SJSA1 (cell line): ENCODE measurements around the gene KRTAP20-3. TPM values are rescaled to one million over a fixed set of nuclear protein-coding genes. Genes with fewer than 3 reads are reported as not detected.
A peak's percentile ranks its signal among the peaks of the same experiment; 100 is the strongest.

Experiments
- DNase-seq, 2 experiments: peaks; one replicate each; pipeline ENCODE4 v3.0.0-alpha.2; 2015 to 2020; ENCODE audit warnings: low spot score in 2 of 2, low read depth in 1 of 2
- H3K27ac ChIP-seq: fragments of 250-450 bp; sonication (Bioruptor Pico); 2 replicates; pipeline ENCODE4 v1.5.1; 2020; ENCODE audit warnings: mild to moderate bottlenecking, moderate library complexity
- H3K27me3 ChIP-seq: fragments of 250-450 bp; sonication (Bioruptor Pico); replicated peaks from 2 replicates; pipeline ENCODE4 v1.5.1; 2020; ENCODE audit warnings: mild to moderate bottlenecking, moderate library complexity
- H3K36me3 ChIP-seq: fragments of 250-450 bp; sonication (Bioruptor Pico); 2 replicates; pipeline ENCODE4 v1.5.1; 2020; ENCODE audit warnings: mild to moderate bottlenecking
- H3K4me1 ChIP-seq: fragments of 250-450 bp; sonication (Bioruptor Pico); replicated peaks from 2 replicates; pipeline ENCODE4 v1.6.1; 2021; ENCODE audit warnings: mild to moderate bottlenecking
- H3K4me3 ChIP-seq: fragments of 250-450 bp; sonication (Bioruptor Pico); 2 replicates; pipeline ENCODE4 v1.5.1; 2020; ENCODE audit warnings: mild to moderate bottlenecking
- H3K9me3 ChIP-seq: fragments of 250-450 bp; sonication (Bioruptor Pico); replicated peaks from 2 replicates; pipeline ENCODE4 v1.5.1; 2020; ENCODE audit warnings: mild to moderate bottlenecking
- total RNA-seq: library from RNA; depleted of rRNA; stranded (reverse); fragments of >200 nt; shearing (Covaris generic); gene quantifications from 2 replicates; pipeline ENCODE4 v1.2.3, GENCODE V29; 2014; rRNA removed

KRTAP20-3 gene
- total RNA-seq, result not detected in 2 replicates

DNA sequence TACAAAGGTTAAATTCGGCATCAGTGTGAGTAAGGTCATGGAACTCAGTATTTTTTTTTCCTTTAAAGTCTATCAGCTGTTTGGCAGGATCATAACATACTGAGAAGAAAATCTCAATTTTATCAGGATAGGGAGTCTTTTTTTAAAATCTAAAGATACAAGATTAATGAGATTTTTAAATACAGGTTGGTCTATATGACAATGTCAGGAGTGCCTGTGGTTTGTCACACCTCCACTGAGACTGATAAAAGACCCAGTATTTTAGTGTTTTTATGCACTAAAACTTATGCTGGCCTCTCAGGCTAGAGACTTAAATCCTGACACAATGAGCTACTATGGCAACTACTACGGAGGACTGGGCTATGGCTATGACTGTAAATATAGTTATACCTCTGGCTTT lies at the start of gene KRTAP20-3:
TSS of gene KRTAP20-3 (plus strand) at position 301 of the 400 bp plus-strand sequence.
- no peaks in the 10 kb centered on the region for H3K27me3 ChIP-seq
- 0 out of 2 replicates have a peak, but pooled peaks cover under 1% of the 10 kb centered on the region for H3K4me1 ChIP-seq
- no peak within 1 kb of the TSS for H3K27ac ChIP-seq
- no peak within 1 kb of the TSS for H3K4me3 ChIP-seq
- no peaks in the 10 kb centered on the region for H3K9me3 ChIP-seq
- H3K36me3 ChIP-seq, result no peaks in the 10 kb centered on the region
- DNase-seq, result no peak

DNA sequence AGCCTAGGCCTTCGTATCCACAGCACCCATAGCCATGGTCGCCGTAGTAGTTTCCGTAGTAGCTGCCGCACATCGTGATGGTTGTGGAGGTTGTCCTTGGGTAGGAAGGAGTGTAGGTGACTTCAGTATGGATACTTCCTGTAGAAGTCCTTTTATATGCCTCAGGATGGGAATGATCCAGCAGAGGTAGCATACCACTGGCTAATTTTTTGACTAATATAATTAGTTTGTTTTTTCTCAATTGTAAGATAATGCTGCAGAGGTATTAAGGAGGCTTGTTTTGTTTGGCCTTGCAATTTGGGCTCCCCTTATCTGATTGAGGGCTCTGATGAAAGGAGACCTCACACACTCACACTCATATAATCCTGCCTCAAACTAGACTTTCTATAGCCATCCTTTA lies 43.9 kb upstream of the KRTAP20-3 start, which contains the start of gene KRTAP6-2:
TSS of gene KRTAP6-2 (minus strand) at position 101 of the 400 bp plus-strand sequence. CDS start at position 73, 28 bp downstream.
- DNase-seq, result no peak
- Histone ChIP-seq H3K9me3 (no peaks in the 10 kb centered on the region), H3K27ac (no peak within 1 kb of the TSS), H3K27me3 (no peaks in the 10 kb centered on the region), H3K4me1 (no peaks in the 10 kb centered on the region), H3K4me3 (no peak within 1 kb of the TSS), H3K36me3 (no peaks in the 10 kb centered on the region)

DNA sequence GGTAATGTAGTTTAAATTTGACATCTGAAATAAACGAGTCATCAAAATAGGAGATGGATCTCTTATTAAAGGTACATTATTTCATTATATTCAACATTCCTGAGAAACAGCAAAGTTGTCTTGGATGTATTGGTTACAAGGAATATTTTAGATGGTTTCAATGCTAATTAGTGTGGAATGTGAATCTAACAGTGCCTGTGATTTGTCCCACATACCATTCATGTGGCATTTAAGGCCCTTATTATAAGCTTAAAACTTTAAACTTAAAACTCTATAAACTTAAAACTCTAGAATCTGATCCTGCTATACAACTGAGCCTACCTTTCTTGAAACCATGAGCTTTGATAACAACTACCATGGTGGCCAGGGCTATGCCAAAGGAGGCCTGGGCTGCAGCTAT lies 41.9 kb upstream of the KRTAP20-3 start, which contains the start of gene KRTAP22-1:
TSS of gene KRTAP22-1 (plus strand) at position 301 of the 400 bp plus-strand sequence.
- Histone ChIP-seq H3K4me1 (no peaks in the 10 kb centered on the region), H3K4me3 (no peak within 1 kb of the TSS), H3K27ac (no peak within 1 kb of the TSS), H3K27me3 (no peaks in the 10 kb centered on the region), H3K9me3 (no peaks in the 10 kb centered on the region), H3K36me3 (no peaks in the 10 kb centered on the region)
- no peak for DNase-seq

DNA sequence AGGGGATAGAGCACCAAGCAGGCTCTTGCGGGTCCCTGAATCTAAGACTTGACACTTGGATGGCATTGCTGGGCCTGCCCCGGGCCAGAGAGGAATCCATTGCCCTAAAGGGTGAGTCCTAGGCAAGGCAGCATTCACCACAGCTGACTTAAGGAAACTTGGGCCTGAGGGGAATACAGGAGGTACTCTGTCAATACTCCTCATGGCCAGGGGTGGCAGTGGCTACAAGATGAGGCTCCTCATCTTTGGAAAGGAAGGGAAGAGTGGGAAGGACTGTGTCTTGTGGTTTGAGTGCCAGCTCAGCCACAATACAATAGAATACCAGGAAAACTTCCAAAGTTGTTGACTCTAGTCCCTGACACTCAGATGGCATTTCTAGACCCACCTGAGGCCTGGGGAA lies 36.7 kb upstream of the KRTAP20-3 start:
- Histone ChIP-seq H3K4me3 (no peak overlapping the region), H3K4me1 (no peaks in the 10 kb centered on the region), H3K27me3 (no peaks in the 10 kb centered on the region), H3K9me3 (no peaks in the 10 kb centered on the region), H3K36me3 (no peaks in the 10 kb centered on the region), H3K27ac (no peak overlapping the region)
- no peak for DNase-seq

DNA sequence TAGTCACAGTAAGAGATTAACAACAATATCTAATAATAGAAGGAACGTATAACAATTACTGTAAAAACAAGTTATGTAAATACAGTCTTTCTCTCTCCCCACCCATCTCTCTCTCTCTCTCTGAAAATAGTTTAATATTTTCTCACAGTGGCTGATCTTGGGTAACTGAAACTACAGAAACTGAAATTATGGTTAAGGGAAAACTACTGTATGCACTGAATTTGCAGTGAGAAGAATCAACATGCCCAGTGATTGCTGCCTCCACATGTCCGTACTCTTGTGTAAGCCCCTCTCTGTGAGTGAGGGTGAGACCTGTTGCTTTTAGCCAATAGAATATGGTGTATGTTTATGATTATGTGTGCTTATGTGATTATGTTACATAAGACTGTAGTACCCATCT lies 30.5 kb upstream of the KRTAP20-3 start:
- DNase-seq, result no peak
- Histone ChIP-seq H3K4me1 (no peaks in the 10 kb centered on the region), H3K27ac (no peak overlapping the region), H3K4me3 (no peak overlapping the region), H3K9me3 (no peaks in the 10 kb centered on the region), H3K36me3 (no peaks in the 10 kb centered on the region), H3K27me3 (no peaks in the 10 kb centered on the region)

DNA sequence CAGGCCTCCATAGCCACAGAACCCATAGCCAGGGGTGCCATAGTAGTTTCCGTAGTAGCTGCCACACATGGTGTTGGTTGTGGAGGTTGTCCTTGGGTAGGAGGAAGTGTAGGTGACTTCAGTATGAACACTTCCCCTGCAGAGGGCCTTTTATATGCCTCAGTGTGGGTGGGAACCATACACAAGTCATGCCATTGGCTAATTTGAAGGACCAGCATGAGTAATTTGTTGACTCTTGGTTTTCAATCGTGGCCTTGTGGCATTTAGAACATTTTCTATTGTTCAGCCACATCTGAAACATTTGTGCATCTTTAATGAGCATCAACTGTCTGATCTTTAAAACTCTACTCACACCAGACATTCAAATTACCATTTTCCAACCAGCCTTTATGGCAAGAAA lies 28.8 kb upstream of the KRTAP20-3 start, which contains the start of gene KRTAP6-1:
TSS of gene KRTAP6-1 (minus strand) at position 95 of the 400 bp plus-strand sequence. CDS start at position 69, 26 bp downstream.
- no peaks in the 10 kb centered on the region for H3K4me1 ChIP-seq
- no peaks in the 10 kb centered on the region for H3K36me3 ChIP-seq
- H3K9me3 ChIP-seq, result no peaks in the 10 kb centered on the region
- no peak for DNase-seq
- no peaks in the 10 kb centered on the region for H3K27me3 ChIP-seq
- no peak within 1 kb of the TSS for H3K27ac ChIP-seq
- no peak within 1 kb of the TSS for H3K4me3 ChIP-seq

DNA sequence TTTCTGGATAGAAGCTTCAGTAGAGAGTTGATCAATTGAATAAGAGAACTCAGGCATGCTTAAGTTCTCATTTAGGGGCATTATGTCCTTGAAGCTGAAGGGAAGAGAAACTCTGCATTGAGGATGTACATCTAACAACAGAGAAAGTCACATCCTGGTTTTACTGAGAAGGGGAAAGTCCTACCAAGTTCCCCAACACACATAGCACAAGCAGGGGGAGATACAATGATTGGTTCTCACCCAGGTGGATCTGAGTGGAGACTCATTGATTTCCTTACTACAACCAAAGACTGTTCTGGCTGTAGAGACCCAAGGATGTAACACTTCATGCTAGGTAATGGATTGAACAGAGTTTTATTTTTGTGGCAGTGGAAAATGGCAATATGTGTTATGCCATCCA lies 27.5 kb upstream of the KRTAP20-3 start:
- Histone ChIP-seq H3K36me3 (no peaks in the 10 kb centered on the region), H3K4me3 (no peak overlapping the region), H3K9me3 (no peaks in the 10 kb centered on the region), H3K4me1 (peaks cover 4% of the 10 kb centered on the region; the same call in 1 of the 2 replicates), H3K27ac (no peak overlapping the region), H3K27me3 (no peaks in the 10 kb centered on the region)
- DNase-seq, result no peak

DNA sequence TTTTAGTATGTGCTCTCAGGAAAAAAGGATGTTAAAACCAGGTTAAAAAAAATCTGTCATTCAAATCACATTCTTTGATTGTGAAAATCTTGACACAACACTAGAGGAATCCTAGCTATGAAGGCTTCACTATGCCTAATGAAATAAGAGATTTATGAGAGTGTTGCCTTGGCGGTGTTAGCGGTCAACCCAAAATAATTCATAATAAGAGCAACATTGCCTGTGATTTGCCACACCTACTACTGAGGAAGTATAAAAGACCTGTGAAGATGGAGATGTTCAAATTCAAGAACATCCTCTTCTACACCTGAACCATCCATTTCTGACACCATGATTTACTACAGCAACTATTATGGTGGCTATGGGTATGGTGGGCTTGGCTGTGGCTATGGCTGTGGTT lies 26.5 kb upstream of the KRTAP20-3 start, which contains the start of gene KRTAP20-1:
TSS of gene KRTAP20-1 (plus strand) at position 301 of the 400 bp plus-strand sequence. CDS start at position 331, 30 bp downstream.
- Histone ChIP-seq H3K27ac (no peak within 1 kb of the TSS), H3K4me1 (peaks cover 8% of the 10 kb centered on the region; the same call in 1 of the 2 replicates), H3K27me3 (no peaks in the 10 kb centered on the region), H3K9me3 (no peaks in the 10 kb centered on the region), H3K36me3 (no peaks in the 10 kb centered on the region), H3K4me3 (no peak within 1 kb of the TSS)
- no peak for DNase-seq

DNA sequence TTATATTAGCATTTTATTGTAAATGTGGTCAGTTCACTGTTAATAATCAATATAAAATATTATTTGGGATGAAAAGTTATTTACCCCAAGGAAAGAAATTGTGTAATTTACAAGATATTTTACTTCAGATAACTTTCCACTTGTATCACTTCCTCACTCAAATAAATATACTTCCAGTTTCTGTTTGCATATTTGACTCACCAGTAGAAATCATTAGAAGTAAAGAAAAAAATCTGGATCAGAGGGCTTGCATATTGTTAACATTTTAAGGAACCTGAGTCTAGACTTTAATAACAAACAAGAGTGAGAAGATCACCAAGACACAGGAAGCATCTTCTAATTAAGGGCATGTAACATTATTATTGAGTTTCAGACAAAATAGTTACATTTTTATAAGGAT lies 22.6 kb upstream of the KRTAP20-3 start:
- Histone ChIP-seq H3K4me1 (peaks cover 18% of the 10 kb centered on the region), H3K9me3 (no peaks in the 10 kb centered on the region), H3K27me3 (no peaks in the 10 kb centered on the region), H3K4me3 (no peak overlapping the region), H3K27ac (peak overlapping the region; percentile 3; the same call in 1 of the 2 replicates), H3K36me3 (no peaks in the 10 kb centered on the region)
- no peak for DNase-seq

DNA sequence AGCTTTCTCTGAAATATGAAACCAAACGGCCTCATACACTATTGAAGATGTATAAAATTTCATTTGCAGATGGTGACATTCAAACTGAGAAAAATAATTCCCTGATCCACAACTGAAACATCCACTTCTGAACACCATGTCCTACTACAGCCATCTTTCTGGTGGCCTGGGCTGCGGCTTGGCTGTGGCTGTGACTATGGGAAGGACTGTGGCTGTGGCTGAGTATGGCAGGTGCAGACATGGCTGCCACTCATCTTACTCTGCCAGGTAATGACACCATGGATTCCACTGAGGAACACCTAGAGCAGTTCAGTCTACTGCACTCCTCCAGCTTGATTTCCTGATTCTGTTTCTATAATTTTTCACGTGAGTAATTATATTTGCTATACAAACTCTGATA lies 22.1 kb upstream of the KRTAP20-3 start, which contains the start of gene KRTAP20-4:
TSS of gene KRTAP20-4 (plus strand) at position 106 of the 400 bp plus-strand sequence.
- no peaks in the 10 kb centered on the region for H3K36me3 ChIP-seq
- peak within 1 kb of the TSS; percentile 64 for H3K27ac ChIP-seq

DNA sequence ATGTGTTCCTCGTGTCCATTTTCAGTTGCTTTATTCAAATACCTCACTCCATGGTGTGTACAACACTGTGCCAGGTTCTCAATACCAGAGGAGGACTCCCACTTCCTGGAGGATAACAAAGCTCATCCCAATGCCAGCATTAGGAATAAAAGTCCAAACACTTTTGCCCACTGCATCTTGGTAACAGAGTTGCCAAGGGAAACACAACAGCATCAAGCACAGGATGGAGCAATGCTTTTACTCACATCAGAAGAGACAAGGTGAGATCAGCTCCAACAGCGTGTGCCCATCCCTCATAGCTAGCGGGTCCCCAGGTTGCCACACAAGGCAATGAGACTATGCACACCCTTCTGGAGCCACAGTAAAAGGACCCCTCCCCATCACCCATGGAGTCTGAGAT lies 19.3 kb upstream of the KRTAP20-3 start:
- no peaks in the 10 kb centered on the region for H3K36me3 ChIP-seq
- H3K4me1 ChIP-seq, result peaks cover 18% of the 10 kb centered on the region
- no peak overlapping the region for H3K27ac ChIP-seq
- H3K9me3 ChIP-seq, result no peaks in the 10 kb centered on the region
- H3K4me3 ChIP-seq, result no peak overlapping the region
- no peak for DNase-seq
- no peaks in the 10 kb centered on the region for H3K27me3 ChIP-seq

More for the DNA sequence above, 22.1 kb upstream of the KRTAP20-3 start, which contains the start of gene KRTAP20-4:
- Histone ChIP-seq H3K27me3 (no peaks in the 10 kb centered on the region), H3K9me3 (no peaks in the 10 kb centered on the region), H3K4me3 (no peak within 1 kb of the TSS), H3K4me1 (peaks cover 18% of the 10 kb centered on the region)
- no peak for DNase-seq

DNA sequence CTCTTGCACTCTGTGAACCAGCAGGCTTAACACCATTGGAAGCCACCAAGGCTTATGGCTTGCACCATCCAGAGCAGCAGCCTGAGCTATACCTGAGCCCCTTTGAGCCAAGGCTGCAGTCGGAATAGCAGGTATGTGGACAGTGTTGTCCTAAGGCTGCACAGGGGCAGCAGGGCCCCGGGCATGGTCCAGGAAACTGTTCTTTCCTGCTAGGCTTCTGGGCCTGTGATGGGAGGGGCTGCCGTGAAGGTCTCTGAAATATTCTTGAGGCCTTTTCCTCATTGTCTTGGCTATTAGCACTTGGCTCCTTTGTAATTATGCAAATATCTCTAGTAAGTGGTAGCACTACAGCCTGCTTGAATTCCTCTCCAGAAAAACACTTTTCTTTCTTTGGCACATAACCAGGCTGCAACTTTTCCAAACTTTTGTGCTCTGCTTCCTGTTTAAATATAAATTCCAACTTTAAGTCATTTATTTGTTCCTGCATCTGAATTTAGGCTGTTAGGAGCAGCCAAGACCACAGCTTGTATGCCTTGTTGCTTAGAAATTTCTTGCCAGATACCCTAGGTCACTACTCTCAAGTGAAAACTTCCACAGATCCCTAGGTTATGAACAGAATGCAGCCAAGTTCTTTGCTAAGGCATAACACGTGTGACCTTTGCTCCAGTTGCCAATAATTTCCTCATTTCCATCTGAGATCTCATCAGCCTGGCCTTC lies 17.1 kb upstream of the KRTAP20-3 start:
- no peaks in the 10 kb centered on the region for H3K27me3 ChIP-seq
- H3K4me1 ChIP-seq, result peaks cover 10% of the 10 kb centered on the region
- H3K9me3 ChIP-seq, result no peaks in the 10 kb centered on the region
- DNase-seq, result no peak
- no peaks in the 10 kb centered on the region for H3K36me3 ChIP-seq
- no peak overlapping the region for H3K4me3 ChIP-seq
- no peak overlapping the region for H3K27ac ChIP-seq

- H3K36me3 ChIP-seq, result no peaks in the 10 kb centered on the region
- no peaks in the 10 kb centered on the region for H3K4me1 ChIP-seq
- H3K4me3 ChIP-seq, result no peak overlapping the region
- no peaks in the 10 kb centered on the region for H3K9me3 ChIP-seq
- no peaks in the 10 kb centered on the region for H3K27me3 ChIP-seq
- H3K27ac ChIP-seq, result no peak overlapping the region
- DNase-seq, result no peak
These were observed 14.6 kb upstream of the KRTAP20-3 start for GRCh38 chr21:30628109-30628508.

DNA sequence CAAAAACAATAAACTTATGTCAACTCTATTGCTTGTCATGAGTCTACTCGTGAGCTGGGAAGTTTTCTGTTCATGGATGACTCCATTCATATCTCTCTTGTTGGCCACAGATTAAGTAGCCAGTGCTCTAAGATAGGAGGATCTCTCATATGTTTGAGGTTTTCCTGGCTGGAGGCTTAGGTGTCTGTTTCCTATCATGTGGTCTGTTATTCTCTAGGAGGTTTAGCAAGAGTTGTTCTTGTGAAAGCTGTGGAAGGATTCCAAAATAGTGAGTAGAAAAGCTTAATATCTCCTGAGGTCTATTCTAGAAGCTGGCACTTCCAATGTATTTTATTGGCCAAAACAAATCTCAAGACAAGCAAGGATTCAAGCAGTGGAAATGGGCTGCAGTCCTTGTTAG lies 13.5 kb upstream of the KRTAP20-3 start:
- H3K4me1 ChIP-seq, result no peaks in the 10 kb centered on the region
- H3K27me3 ChIP-seq, result no peaks in the 10 kb centered on the region
- no peaks in the 10 kb centered on the region for H3K36me3 ChIP-seq
- no peak for DNase-seq
- no peak overlapping the region for H3K27ac ChIP-seq
- no peaks in the 10 kb centered on the region for H3K9me3 ChIP-seq
- no peak overlapping the region for H3K4me3 ChIP-seq
